ENCODE results near the gene EBLN1. TPM values are rescaled to one million over a fixed set of nuclear protein-coding genes. Genes with fewer than 3 reads are reported as not detected.

The EBLN1 gene
- total RNA-seq, 2 donors from 2014 or later: not detected

DNA sequence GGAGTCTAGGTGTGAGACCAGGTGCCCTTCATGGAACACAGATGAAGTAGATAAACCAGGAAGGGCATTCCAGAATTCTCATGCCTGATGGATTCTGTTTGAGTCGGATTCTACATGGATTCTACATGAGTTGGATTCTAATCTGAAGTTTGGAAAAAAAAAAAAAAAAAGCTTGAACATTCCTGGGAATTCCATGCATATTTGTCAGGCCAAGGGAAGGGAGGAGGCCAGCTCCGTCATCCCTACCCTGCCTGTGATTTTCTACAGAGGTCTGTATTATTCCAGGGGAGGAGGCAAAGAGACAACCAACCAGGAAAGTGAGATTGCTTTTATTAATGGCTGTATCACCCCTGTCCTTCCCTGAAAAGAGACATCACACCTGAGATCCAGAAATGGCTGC, 27.8 kb upstream of the EBLN1 start:
- peaks cover 48% of the 10 kb centered on the region for H3K4me1 Mint-ChIP-seq (ENCODE audit: low read depth)
- peak overlapping the region; percentile 76 for H3K27ac Mint-ChIP-seq
- no peak overlapping the region for H3K4me3 Mint-ChIP-seq
- ATAC-seq (replicated peaks in 1 of 2) (no peak), DNase-seq (no peak)
- H3K9me3 Mint-ChIP-seq: peaks cover 0 to 1% of the 10 kb centered on the region in 2 donors
- peaks cover 9% of the 10 kb centered on the region for H3K27me3 Mint-ChIP-seq (ENCODE audit: low read depth)
- peaks cover 0 to 4% of the 10 kb centered on the region in 2 donors for H3K36me3 Mint-ChIP-seq (ENCODE audit: insufficient read depth in 2 of 2)

DNA sequence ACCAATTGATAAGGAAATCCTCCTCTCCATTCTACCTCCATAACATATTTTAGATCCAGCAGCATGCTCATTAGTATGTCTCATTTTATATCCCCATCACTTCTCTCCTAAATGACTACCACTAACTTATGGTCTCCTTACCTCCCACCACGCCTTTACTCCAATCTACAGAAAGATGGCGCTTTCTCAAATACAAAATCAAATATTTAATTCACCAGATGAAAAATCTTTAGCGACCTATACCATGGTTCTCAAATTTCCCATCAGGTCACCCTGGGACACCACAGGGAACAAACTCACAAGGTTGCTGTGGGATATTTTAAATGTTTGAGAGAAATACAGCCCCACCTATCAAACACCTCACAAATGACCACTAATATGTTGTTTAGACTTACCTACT, 27.0 kb upstream of the EBLN1 start:
- ATAC-seq (replicated peaks in 1 of 2) (no peak), DNase-seq (no peak)
- H3K9me3 Mint-ChIP-seq: peaks cover 0 to 1% of the 10 kb centered on the region in 2 donors
- peaks cover 0 to 4% of the 10 kb centered on the region in 2 donors for H3K36me3 Mint-ChIP-seq (ENCODE audit: insufficient read depth in 2 of 2)
- no peak overlapping the region for H3K4me3 Mint-ChIP-seq
- peaks cover 41% of the 10 kb centered on the region for H3K4me1 Mint-ChIP-seq (ENCODE audit: low read depth)
- peaks cover 9% of the 10 kb centered on the region for H3K27me3 Mint-ChIP-seq (ENCODE audit: low read depth)
- no peak overlapping the region for H3K27ac Mint-ChIP-seq

DNA sequence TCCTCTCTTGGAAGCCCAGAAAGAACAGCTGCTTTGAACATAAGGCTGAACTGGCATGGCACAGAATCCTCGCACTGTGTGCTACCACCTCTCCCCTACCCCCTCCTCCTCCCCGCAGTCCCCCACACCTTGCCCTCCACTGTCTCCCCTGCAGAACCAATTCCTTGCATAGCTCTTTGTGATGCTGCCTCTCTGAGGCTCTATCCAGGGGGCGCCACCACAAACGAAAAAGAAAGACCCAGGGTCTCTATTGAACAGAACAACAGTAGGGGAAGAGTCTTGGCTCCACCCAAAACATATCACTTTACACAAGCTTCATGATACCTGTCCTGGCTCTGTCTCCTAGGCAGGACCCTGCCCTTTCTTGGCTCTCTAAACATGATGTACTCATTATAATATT, 26.2 kb upstream of the EBLN1 start:
- peaks cover 9% of the 10 kb centered on the region for H3K27me3 Mint-ChIP-seq (ENCODE audit: low read depth)
- ATAC-seq (replicated peaks in 1 of 2) (no peak), DNase-seq (peak in 1 of 2 donors; percentile 21)
- H3K4me1 Mint-ChIP-seq (ENCODE audit: low read depth): peaks cover 37% of the 10 kb centered on the region
- no peak overlapping the region for H3K4me3 Mint-ChIP-seq
- peaks cover 0 to 1% of the 10 kb centered on the region in 2 donors for H3K9me3 Mint-ChIP-seq
- no peak overlapping the region for H3K27ac Mint-ChIP-seq
- peaks cover 0 to 4% of the 10 kb centered on the region in 2 donors for H3K36me3 Mint-ChIP-seq (ENCODE audit: insufficient read depth in 2 of 2)

DNA sequence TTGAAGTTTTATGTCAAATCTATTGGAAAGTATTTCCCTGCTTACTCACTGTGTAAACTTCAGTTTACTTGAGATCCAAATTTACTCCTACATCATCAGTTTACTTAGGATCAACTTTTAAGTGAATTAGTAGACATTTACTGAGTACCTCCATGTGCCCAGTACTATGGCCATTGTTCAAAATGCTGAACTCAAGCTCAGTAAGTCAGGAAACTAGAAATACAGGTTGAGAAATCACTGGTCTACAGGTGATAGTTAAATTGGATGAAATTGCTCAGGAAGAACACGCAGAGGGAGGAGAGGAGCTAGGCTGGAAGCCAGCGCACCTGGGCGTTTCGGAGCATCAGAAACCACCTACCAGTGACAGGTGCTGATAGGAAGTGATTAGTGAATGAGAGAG, 25.5 kb upstream of the EBLN1 start:
- DNase-seq: no peak
- Mint-ChIP-seq H3K4me3 (no peak overlapping the region), H3K9me3 (peaks cover 0 to 1% of the 10 kb centered on the region in 2 donors), H3K36me3 (ENCODE audit: insufficient read depth in 2 of 2) (peaks cover 0 to 4% of the 10 kb centered on the region in 2 donors), H3K27me3 (ENCODE audit: low read depth) (peaks cover 9% of the 10 kb centered on the region), H3K27ac (no peak overlapping the region), H3K4me1 (ENCODE audit: low read depth) (peaks cover 32% of the 10 kb centered on the region)
- no peak for ATAC-seq (replicated peaks in 1 of 2)

DNA sequence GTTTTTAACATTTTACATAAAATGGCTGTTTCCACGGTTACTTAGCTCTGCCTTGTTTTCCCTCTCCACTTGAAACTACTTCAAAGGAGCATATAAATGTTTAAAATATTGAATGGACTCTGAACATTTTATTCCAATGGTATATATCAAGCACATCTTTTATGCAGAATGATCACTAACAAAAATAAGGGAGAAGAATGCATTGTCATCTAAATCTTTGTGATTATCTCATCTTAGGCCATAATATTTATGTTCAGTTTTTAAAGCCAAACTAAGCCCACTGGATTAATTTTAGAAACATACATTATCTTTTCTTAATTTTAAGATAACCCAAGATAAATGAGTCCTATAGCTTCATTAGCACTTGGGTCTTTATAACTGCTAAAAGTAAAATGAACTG, 13.4 kb upstream of the EBLN1 start:
- Mint-ChIP-seq H3K27ac (peak overlapping the region; percentile 100), H3K9me3 (no peaks in the 10 kb centered on the region), H3K36me3 (ENCODE audit: insufficient read depth in 2 of 2) (peaks cover 0 to 3% of the 10 kb centered on the region in 2 donors), H3K27me3 (ENCODE audit: low read depth) (peaks cover 12% of the 10 kb centered on the region), H3K4me1 (ENCODE audit: low read depth) (peaks cover 21% of the 10 kb centered on the region), H3K4me3 (peak overlapping the region in 1 of 2 donors; percentile 90)
- no peak for ATAC-seq (replicated peaks in 1 of 2)
- no peak for DNase-seq

DNA sequence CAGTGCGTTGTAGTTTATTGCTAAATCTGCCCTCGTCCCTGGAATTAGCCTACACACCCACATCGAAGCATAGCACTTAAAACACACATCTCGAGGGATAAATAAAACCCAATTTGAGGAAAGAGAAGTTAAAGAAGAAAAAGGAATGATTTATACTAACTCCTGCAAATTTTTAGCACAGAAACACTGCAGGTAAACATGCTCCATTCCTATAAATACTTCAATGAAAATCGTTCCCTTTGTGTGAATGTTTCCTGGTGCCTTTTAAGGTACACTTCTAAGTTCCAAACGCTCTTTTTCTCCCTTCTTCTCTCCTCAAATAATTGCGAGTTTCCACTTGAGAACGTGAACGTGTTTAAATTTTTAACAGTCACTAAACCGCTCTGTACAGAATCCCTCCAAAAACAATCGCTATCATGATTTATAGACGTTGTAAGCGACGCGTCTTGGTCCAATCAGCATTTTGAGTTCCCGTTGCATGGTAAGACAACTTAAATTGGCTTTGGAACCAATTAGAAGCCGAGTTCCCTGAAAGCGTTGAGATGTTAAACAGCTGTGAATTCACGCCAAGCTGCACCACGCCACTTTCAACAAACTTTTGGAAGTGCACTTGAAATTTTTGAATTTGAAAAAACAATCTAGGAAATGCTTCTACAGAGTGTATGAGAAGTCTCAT, 12.5 kb upstream of the EBLN1 start:
- ATAC-seq (replicated peaks in 1 of 2) (peak; percentile 28 to 34), DNase-seq (peak; percentile 16 to 17)
- H3K4me1 Mint-ChIP-seq (ENCODE audit: low read depth): peaks cover 21% of the 10 kb centered on the region
- peak overlapping the region; percentile 100 for H3K27ac Mint-ChIP-seq
- H3K27me3 Mint-ChIP-seq (ENCODE audit: low read depth): peaks cover 3% of the 10 kb centered on the region
- H3K4me3 Mint-ChIP-seq: peak overlapping the region; percentile 71 to 90
- peaks cover 0 to 3% of the 10 kb centered on the region in 2 donors for H3K36me3 Mint-ChIP-seq (ENCODE audit: insufficient read depth in 2 of 2)
- H3K9me3 Mint-ChIP-seq: no peaks in the 10 kb centered on the region

DNA sequence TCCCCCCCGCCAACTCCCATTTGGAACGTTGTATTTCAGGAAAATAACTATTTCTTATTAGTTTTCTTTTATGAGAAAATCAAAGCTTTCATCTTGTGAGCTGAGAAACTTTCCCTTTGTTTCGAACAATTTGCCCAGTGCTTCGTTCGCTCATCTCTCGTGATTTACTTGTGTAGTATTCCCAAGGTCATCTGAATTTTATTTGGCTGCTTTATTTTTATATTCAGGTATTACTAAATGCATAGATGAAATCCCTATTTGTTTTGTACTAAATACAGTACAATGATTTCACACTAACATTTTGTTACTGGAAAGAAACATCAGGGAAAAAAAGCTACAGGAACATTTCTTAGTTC, 12.0 kb upstream of the EBLN1 start:
- H3K27me3 Mint-ChIP-seq (ENCODE audit: low read depth): no peaks in the 10 kb centered on the region
- DNase-seq: no peak
- no peaks in the 10 kb centered on the region for H3K9me3 Mint-ChIP-seq
- H3K4me1 Mint-ChIP-seq (ENCODE audit: low read depth): peaks cover 21% of the 10 kb centered on the region
- H3K36me3 Mint-ChIP-seq (ENCODE audit: insufficient read depth in 2 of 2): peaks cover 0 to 3% of the 10 kb centered on the region in 2 donors
- peak overlapping the region; percentile 100 for H3K27ac Mint-ChIP-seq
- ATAC-seq (replicated peaks in 1 of 2): no peak
- H3K4me3 Mint-ChIP-seq: peak overlapping the region; percentile 71 to 90

DNA sequence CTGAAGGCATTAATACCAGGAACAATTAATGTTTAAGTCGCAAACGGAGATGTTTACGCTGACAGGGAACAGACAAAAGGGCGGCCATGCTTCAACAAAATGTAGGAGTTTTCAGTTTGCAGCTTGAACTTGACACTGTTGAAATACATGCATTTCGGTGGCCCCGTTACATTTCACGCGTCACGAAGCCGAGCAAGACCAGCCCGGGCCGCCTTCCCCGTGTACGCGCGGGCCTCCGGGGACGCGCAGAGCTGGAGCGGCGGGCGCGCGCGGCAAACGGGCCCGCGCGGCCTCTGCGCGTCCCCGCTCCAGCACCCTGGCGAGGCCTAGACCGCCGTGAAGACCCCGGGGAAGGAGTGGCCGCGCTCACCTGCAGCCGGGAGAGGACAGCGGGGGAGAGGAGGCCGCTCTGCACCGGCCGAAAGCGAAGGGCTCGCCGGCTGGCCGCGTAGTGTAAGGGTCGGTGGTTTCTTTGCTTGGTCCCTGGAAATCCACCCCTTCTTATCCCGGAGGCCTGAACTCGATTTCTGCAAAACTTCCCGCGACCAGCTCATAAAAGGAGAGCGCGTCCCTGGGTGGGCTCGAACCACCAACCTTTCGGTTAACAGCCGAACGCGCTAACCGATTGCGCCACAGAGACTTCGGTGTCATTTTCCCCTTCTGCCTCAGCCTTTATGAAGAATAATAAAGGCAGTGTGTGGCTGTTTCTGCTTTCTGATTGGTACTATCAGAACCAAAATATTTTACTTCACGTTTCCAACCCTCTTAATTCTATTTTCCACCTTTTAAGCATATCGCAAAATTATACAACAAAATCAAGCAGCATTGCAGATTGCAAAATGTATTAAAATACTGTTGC, 11.4 kb upstream of the EBLN1 start:
- peak overlapping the region; percentile 100 for H3K27ac Mint-ChIP-seq
- peaks cover 21% of the 10 kb centered on the region for H3K4me1 Mint-ChIP-seq (ENCODE audit: low read depth)
- H3K36me3 Mint-ChIP-seq (ENCODE audit: insufficient read depth in 2 of 2): peaks cover 0 to 3% of the 10 kb centered on the region in 2 donors
- H3K27me3 Mint-ChIP-seq (ENCODE audit: low read depth): no peaks in the 10 kb centered on the region
- H3K9me3 Mint-ChIP-seq: no peaks in the 10 kb centered on the region
- ATAC-seq (replicated peaks in 1 of 2) (peak; percentile 86 to 88), DNase-seq (peak; percentile 86 to 90)
- peak overlapping the region; percentile 71 to 90 for H3K4me3 Mint-ChIP-seq

DNA sequence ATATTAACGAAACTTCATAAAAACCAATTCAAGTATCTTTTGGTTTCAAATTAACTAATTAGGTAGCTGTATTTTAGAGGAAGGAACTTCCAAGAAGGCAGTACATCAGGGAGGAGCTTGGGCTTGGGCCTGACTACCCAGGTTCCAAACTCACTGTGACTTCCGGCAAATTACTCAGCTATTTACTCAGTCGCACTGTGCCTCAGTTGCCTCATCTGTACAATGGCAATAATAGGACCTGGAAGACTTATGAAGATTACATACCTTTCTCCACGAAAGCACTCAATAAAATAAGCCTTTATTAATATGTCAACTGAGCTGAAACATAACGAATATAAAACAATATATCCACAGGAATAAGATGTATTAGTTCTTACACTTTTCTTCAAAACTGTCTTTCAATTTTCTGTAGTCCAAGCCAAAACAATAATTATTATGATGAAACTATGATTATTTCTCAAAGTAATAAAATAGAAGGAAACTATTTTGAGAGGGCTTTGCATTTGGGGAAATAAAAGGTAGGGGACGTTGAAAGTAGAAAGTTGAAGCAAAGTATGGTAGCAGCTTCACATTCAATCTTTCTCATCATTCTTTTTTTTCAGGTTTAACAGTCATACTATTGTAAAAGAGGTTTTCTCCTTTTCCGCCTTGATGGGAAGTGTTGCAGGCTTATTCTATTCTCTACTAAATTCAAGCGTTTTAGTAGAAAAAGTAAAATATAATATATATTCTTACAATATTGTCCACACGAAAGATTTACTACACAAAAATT, 10.5 kb upstream of the EBLN1 start:
- H3K36me3 Mint-ChIP-seq (ENCODE audit: insufficient read depth in 2 of 2): peaks cover 0 to 3% of the 10 kb centered on the region in 2 donors
- ATAC-seq (replicated peaks in 1 of 2): no peak
- peaks cover 22% of the 10 kb centered on the region for H3K4me1 Mint-ChIP-seq (ENCODE audit: low read depth)
- H3K27ac Mint-ChIP-seq: peak overlapping the region; percentile 73
- H3K4me3 Mint-ChIP-seq: peak overlapping the region; percentile 71 to 90
- no peak for DNase-seq
- H3K9me3 Mint-ChIP-seq: no peaks in the 10 kb centered on the region
- no peaks in the 10 kb centered on the region for H3K27me3 Mint-ChIP-seq (ENCODE audit: low read depth)

DNA sequence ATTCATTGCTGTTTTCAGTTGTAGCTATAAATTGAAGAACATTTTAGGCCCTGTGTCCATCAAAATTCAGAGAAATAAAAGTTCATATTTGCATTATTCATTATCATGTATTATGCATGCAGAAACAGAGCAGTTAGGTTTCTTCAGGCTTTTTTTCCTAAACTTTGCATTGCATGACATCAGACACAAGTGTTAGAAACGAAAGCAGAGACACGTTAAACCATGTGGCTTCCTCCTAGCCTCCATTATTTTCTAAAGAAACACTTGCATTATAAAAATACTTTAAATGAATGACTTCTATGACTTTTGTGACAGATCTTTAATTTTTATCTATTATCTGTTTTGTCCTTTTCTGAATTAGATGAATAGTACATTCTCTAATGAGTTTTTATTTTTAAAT, 8.8 kb upstream of the EBLN1 start:
- Mint-ChIP-seq H3K4me3 (no peak overlapping the region), H3K9me3 (no peaks in the 10 kb centered on the region), H3K27ac (no peak overlapping the region), H3K27me3 (ENCODE audit: low read depth) (no peaks in the 10 kb centered on the region), H3K4me1 (ENCODE audit: low read depth) (peaks cover 40% of the 10 kb centered on the region), H3K36me3 (ENCODE audit: insufficient read depth in 2 of 2) (peaks cover 0 to 3% of the 10 kb centered on the region in 2 donors)
- DNase-seq: no peak
- ATAC-seq (replicated peaks in 1 of 2): no peak

DNA sequence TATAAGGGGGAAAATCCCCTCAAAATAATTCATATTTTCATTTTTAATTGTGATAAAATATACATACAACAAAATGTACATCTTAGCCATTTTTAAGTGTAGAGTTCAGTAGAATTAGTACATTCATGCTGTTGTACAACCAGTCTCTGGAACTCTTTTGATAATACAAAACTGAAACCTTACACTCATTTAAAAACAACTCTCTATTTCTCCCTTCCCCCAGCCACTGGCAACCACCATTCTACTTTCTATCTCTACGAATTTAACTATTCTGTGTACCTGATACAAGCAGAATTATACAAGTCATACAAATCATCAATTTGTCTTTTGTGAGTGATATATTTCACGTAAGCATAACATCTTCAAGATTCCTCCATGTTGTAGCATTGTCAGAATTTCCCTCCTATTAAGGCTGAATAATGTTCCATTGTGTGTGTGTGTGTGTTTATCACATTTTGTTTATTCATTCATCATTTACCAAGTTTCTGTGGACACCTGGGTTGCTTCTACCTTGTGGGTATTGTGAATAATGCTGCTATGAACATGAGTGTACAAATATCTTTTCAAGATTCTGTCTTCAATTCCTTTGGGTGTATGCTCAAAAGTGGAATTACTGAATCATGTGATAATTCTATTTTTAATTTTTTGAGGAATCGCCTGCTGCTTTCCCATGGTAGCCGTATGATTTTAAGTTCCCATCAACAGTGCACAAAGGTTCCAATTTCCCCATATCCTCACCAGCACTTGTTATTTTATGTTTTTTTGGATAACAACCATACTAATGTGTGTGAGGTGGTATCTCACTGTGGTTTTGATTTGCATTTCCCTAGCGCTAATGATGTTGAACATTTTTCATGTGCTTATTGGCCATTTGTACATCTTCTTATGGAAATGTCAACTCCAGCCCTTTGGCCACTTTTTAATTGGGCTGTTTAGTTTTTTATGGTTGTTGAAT, 4.7 kb upstream of the EBLN1 start:
- H3K27ac Mint-ChIP-seq: peak overlapping the region; percentile 91
- H3K4me3 Mint-ChIP-seq: peak overlapping the region; percentile 36 to 82
- DNase-seq: peak in 1 of 2 donors; percentile 33
- peaks cover 41% of the 10 kb centered on the region for H3K4me1 Mint-ChIP-seq (ENCODE audit: low read depth)
- H3K27me3 Mint-ChIP-seq (ENCODE audit: low read depth): no peaks in the 10 kb centered on the region
- no peaks in the 10 kb centered on the region for H3K9me3 Mint-ChIP-seq
- H3K36me3 Mint-ChIP-seq (ENCODE audit: insufficient read depth in 2 of 2): no peaks in the 10 kb centered on the region
- ATAC-seq (replicated peaks in 1 of 2): peak; percentile 95

DNA sequence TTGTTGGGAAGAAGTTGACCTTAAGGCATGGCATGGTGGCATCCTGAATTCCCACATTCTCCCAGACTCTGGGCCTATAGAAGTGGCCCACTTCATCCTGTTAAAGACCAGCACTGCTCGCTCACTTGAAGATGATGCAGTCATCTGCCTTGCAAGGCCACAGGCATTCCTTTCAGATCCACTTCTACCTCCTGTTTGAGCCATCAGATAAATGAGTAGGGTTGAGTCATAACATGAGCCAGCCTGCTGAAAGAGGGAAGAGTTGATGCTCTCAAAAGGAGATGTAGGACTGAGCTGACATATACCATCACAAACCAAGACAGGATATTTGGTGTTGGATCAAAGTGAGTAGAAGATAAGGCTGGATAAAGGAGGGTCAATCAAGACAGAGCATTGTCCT, 1.5 kb upstream of the EBLN1 start:
- DNase-seq: no peak
- no peak overlapping the region for H3K27ac Mint-ChIP-seq
- no peak overlapping the region for H3K4me3 Mint-ChIP-seq
- H3K4me1 Mint-ChIP-seq (ENCODE audit: low read depth): peaks cover 41% of the 10 kb centered on the region
- no peaks in the 10 kb centered on the region for H3K27me3 Mint-ChIP-seq (ENCODE audit: low read depth)
- ATAC-seq (replicated peaks in 1 of 2): peak in 1 of 2 donors; percentile 18
- H3K36me3 Mint-ChIP-seq (ENCODE audit: insufficient read depth in 2 of 2): no peaks in the 10 kb centered on the region
- H3K9me3 Mint-ChIP-seq: no peaks in the 10 kb centered on the region
